ENCODE measurements around the gene EPS8L1. TPM values are rescaled to one million over a fixed set of nuclear protein-coding genes. Genes with fewer than 3 reads are reported as not detected.

The EPS8L1 gene
- polyA plus RNA-seq, 4 donors, result 38.4 to 86.0 (median 63.3) TPM

Other genes with a start within 250 kb of the EPS8L1 start
- under 1 TPM in 2 of 4 donors, not detected in 2; 0.08 to 0.11 TPM for gene KIR2DS4, start 243.2 kb upstream of the EPS8L1 start, polyA plus RNA-seq (ENCODE audit: insufficient read length in 4 of 4)
- gene KIR3DL2, start 225.4 kb upstream of the EPS8L1 start, polyA plus RNA-seq (ENCODE audit: insufficient read length in 4 of 4), result not detected
- under 1 TPM in 3 of 4 donors, not detected in 1; 0.11 to 0.73 (median 0.38) TPM for gene FCAR, start 201.6 kb upstream of the EPS8L1 start, polyA plus RNA-seq (ENCODE audit: insufficient read length in 4 of 4)
- under 1 TPM in 3 of 4 donors, not detected in 1; 0.14 to 0.30 (median 0.21) TPM for gene NCR1, start 169.7 kb upstream of the EPS8L1 start, polyA plus RNA-seq (ENCODE audit: insufficient read length in 4 of 4)
- gene NLRP7, start 128.3 kb upstream of the EPS8L1 start, polyA plus RNA-seq (ENCODE audit: insufficient read length in 4 of 4), result under 1 TPM in 2 of 4 donors, not detected in 2; 0.06 to 0.09 TPM
- 10 to 100 TPM in 3 of 4 donors, 1 to 10 TPM in 1; 4.7 to 30.3 (median 15.6) TPM for gene NLRP2, start 109.5 kb upstream of the EPS8L1 start, polyA plus RNA-seq (ENCODE audit: insufficient read length in 4 of 4)
- gene GP6, start 37.6 kb upstream of the EPS8L1 start, polyA plus RNA-seq (ENCODE audit: insufficient read length in 4 of 4), result 1 to 10 TPM in 1 of 4 donors, under 1 TPM in 3; 0.32 to 1.5 (median 0.62) TPM
- gene RDH13, start 12.7 kb upstream of the EPS8L1 start, polyA plus RNA-seq (ENCODE audit: insufficient read length in 4 of 4), result 10 to 100 TPM; 12.2 to 29.8 (median 23.9) TPM
- gene PPP1R12C, start 41.8 kb downstream of the EPS8L1 start, polyA plus RNA-seq (ENCODE audit: insufficient read length in 4 of 4), result 100 to 1,000 TPM in 2 of 4 donors, 10 to 100 TPM in 2; 58.7 to 123 (median 100) TPM
- 1 to 10 TPM; 2.7 to 7.7 (median 4.1) TPM for gene TNNT1, start 73.3 kb downstream of the EPS8L1 start, polyA plus RNA-seq (ENCODE audit: insufficient read length in 4 of 4)
- gene TNNI3, start 81.9 kb downstream of the EPS8L1 start, polyA plus RNA-seq (ENCODE audit: insufficient read length in 4 of 4), result 1 to 10 TPM; 3.3 to 6.6 (median 4.4) TPM
- 1 to 10 TPM; 5.1 to 10.0 (median 9.6) TPM for gene DNAAF3, start 90.7 kb downstream of the EPS8L1 start, polyA plus RNA-seq (ENCODE audit: insufficient read length in 4 of 4)
- gene SYT5, start 104.4 kb downstream of the EPS8L1 start, polyA plus RNA-seq (ENCODE audit: insufficient read length in 4 of 4), result under 1 TPM; 0.07 to 0.71 (median 0.17) TPM
- gene PTPRH, start 133.6 kb downstream of the EPS8L1 start, polyA plus RNA-seq (ENCODE audit: insufficient read length in 4 of 4), result under 1 TPM; 0.06 to 0.17 (median 0.11) TPM
- gene TMEM86B, start 152.9 kb downstream of the EPS8L1 start, polyA plus RNA-seq (ENCODE audit: insufficient read length in 4 of 4), result 1 to 10 TPM; 2.4 to 7.4 (median 4.0) TPM
- 10 to 100 TPM; 37.3 to 61.5 (median 51.1) TPM for gene PPP6R1, start 183.1 kb downstream of the EPS8L1 start, polyA plus RNA-seq (ENCODE audit: insufficient read length in 4 of 4)
- 10 to 100 TPM; 26.0 to 51.5 (median 42.0) TPM for gene HSPBP1, start 204.2 kb downstream of the EPS8L1 start, polyA plus RNA-seq (ENCODE audit: insufficient read length in 4 of 4)
- 10 to 100 TPM; 14.4 to 21.4 (median 15.9) TPM for gene BRSK1, start 208.1 kb downstream of the EPS8L1 start, polyA plus RNA-seq (ENCODE audit: insufficient read length in 4 of 4)
- gene TMEM150B, start 249.5 kb downstream of the EPS8L1 start, polyA plus RNA-seq (ENCODE audit: insufficient read length in 4 of 4), result 1 to 10 TPM; 1.0 to 1.7 (median 1.3) TPM